GM12875 (cell line): ENCODE results near the gene SERPINE2.

Experiments used
- H3K4me3 ChIP-seq: one replicate; pipeline ENCODE4 v1.5.1; 2011; ENCODE audit warnings: low read depth, low read length, control low read depth
- TF ChIP-seq, protein P1 (sequence below): IDR thresholded peaks from 2 replicates; pipeline ENCODE4 v1.5.1; 2011; ENCODE audit warnings: low read depth, mild to moderate bottlenecking, control low read depth, inconsistent platforms, low read length, moderate library complexity, borderline replicate concordance; ENCODE audit not compliant: insufficient read depth

Gene SERPINE2

DNA sequence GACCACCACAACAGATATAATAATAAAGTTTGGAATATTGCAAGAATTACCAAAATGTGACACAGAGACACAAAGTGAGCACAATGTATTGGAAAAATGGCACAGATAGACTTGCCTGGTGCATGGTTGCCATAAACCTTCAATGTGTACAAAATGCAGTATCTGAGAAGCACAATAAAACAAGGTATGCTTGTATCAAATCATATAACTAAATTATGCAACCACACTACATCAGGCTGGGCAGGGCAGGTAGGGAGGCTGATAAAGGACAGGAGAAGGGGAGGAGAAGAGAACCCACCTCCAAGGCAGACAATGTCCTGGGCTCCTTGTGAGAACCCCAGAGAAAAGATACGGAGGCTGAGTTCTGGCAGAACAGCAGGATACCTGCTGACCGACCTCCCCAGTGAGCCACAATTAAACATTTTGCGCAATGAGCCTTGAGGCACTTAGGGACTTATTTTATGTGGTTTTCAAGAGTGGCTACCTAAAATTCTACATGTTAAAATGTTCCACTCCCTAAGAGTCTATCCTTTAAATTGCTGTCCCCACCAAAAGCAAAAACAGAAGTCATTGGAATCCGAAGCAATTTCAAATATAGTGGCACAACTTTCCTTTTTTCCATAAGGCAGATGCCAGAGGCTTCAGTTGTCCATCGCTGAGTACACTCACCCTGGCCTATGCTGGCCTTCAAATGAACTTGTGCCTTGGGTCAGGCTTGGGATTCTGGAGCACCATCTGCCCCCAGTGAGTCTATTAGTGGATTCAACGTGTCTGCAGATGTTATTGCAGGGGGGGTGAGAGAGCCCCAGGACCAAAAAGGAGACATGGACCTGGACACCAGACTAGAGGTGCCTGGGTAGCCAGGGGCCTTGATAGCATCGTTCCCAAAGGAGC is 110.7 kb downstream of the SERPINE2 start:
- TF ChIP-seq, protein P1, sequence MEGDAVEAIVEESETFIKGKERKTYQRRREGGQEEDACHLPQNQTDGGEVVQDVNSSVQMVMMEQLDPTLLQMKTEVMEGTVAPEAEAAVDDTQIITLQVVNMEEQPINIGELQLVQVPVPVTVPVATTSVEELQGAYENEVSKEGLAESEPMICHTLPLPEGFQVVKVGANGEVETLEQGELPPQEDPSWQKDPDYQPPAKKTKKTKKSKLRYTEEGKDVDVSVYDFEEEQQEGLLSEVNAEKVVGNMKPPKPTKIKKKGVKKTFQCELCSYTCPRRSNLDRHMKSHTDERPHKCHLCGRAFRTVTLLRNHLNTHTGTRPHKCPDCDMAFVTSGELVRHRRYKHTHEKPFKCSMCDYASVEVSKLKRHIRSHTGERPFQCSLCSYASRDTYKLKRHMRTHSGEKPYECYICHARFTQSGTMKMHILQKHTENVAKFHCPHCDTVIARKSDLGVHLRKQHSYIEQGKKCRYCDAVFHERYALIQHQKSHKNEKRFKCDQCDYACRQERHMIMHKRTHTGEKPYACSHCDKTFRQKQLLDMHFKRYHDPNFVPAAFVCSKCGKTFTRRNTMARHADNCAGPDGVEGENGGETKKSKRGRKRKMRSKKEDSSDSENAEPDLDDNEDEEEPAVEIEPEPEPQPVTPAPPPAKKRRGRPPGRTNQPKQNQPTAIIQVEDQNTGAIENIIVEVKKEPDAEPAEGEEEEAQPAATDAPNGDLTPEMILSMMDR, result no peak
- no peak overlapping the region for H3K4me3 ChIP-seq

DNA sequence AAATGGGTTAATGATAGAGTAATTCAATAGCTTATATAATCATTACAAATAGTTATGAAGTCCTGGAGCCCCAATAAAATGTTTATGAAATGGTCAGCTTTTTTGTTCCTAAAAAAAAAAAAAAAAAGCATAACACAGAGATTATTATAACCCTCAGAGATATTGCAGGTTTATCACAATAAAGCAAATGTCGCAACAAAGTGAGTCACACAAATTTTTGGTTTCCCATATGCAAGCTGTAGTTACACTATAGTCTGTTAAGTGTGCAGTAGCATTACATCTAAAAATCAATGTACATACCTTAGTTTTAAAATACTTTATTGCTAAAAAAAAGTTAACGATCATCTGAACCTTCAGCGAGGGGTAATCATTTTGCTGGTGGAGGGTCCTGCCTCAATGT is 114.0 kb downstream of the SERPINE2 start:
- H3K4me3 ChIP-seq, result no peak overlapping the region
- TF ChIP-seq, protein P1, result no peak
